Stimulated activated CD4-positive, alpha-beta T cell treated with anti-CD3 and anti-CD28 coated beads, Interleukin-2, amount 100 ng/mL, for 24 hours (primary cell): Measurements from ENCODE around the gene ARHGEF26.
"Not testable (repeated sequence)": the region's sequence is repeated elsewhere in the genome, so short reads cannot be mapped to it uniquely, and the experiment has no call there.

Experiments used
- DNase-seq, 2 donors: peaks; one replicate each; pipeline ENCODE4 v3.0.0-alpha.2; 2020

The ARHGEF26 gene

DNA sequence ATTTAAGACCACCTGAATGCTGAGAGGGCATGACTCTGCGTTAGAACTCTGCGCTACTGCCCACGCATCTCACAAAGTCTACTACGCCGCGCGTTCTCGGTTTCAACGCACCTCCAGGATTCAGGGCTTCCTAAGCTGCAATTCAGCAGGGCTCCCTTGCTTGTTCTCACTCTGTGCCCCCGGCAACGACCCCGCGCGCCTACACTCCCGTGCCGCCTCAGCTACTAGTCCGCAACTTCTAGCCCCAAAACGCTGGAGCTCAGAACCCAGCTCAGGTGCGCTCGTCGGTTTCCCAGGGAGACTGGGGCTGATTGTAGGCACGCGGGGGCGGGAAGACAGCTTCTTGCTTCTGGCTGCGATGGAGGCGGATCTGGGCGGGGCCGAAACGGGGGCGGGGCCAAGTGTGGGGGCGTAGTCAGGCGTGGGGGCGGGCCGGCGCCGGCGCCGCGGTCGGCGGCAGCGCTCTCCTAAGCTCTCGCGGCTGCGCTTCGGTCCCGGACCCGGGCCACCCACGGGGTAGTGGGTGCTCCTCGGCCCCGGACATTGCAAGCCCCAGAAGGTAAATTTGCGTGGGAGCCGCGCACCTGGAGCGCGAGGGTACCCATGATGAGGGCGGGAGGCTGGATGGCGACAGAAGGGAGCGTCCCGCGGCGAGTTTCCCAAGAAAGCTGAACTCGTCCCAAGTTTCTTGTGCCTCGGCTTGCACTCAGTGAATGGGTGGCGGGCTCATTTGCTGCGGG, at the start of gene ARHGEF26:
Gene ARHGEF26, plus strand, starts transcription at position 430 of the 740 bp plus-strand sequence. CDS start 603 bp downstream, outside the sequence.
- DNase-seq = peak; percentile 65 to 83

GRCh38 chr3:154074966-154075365, 46.2 kb upstream of the ARHGEF26 start:
- DNase-seq = no peak

GRCh38 chr3:154078672-154079071, 42.5 kb upstream of the ARHGEF26 start:
- DNase-seq = no peak

DNA sequence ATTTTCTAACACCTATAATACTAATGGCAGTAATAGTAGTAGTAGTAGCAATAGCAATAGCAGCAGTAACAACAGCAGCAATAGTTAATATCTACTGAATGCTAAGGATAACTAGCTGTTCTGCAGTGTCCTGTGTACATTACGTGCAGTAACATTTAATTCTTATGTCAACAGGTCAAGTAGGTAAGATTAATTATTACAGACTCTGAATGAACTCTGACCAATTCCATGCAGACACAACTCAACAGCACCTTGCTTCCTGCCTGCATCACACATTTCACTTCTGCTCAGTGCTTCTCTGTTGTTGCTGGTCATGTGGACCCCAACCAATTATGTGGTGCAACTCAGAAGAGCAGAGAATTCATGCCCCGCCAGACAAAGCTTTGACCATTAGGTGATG, 39.9 kb upstream of the ARHGEF26 start:
- DNase-seq = no peak

- no peak for DNase-seq
These were observed 36.1 kb upstream of the ARHGEF26 start for GRCh38 chr3:154085071-154085470.

GRCh38 chr3:154085799-154086198, 35.4 kb upstream of the ARHGEF26 start:
- no peak for DNase-seq

- no peak for DNase-seq
These were observed 34.9 kb upstream of the ARHGEF26 start for GRCh38 chr3:154086286-154086685.

- not testable (repeated sequence) for DNase-seq
These were observed 33.3 kb upstream of the ARHGEF26 start for GRCh38 chr3:154087756-154088480.

GRCh38 chr3:154089421-154090420, 31.5 kb upstream of the ARHGEF26 start:
- no peak for DNase-seq

DNA sequence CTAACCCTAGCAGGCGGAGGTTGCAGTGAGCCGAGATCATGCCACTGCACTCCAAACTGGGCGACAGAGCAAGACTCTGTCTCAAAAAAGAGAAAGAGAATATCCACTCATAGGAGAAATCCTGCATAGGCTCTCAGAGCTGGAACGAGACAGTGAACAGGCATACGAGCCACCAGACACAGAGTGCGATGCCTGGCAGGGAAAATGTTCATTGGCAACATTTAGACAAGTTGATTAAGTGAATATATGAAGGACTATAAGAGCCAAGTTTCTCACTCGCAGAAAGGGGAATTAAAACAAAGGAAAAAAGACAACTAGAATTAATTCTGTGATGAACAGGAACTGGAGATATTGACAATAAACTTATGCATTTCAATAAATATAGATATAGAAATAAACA, 27.1 kb upstream of the ARHGEF26 start:
- DNase-seq = no peak

DNA sequence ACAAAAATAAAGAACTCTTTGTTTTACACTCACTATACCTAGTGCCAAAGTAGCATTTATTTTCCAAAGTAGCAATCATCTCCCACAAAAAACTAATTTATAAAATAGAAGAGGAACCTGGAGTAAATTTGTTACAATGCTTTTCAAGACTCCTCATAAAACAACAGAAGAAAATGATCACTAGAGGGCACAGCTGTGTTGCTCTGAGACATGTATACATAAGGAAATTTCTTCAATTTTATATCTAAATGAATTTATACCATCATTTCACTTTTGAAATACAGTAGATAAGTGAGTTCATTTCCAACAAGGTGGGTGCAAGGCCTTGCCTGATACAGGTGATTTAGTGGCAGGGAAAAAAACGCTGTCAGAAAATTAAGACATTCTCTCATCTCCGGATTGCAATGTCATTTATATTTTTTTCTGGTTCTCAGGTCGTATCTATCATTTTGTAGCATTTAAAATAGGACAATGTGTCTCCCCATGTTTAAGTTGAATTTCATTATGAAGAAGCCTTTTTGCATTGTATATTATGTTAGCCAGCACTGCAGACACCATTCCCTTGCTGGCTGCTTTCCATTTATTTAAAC, 25.3 kb upstream of the ARHGEF26 start:
- DNase-seq = no peak

DNA sequence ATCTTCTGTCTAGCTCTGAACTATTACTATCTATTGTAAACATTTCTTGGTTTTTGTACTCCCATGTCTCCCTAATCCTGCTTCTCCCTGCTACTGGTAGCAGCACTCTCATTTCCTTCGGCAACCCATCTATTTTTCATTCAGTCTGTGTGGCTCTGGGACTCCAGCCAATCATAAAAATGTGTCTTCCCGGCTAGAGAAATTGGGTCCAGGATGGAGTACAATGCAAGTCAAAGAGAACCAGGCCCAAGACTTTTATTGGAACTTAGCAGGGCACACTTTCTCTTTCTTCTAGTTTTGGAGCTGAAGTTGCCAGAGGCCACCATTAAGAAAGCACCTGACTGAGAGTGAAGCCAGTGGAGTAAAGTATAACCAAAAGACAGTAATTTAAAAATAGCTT, 22.8 kb upstream of the ARHGEF26 start:
- no peak for DNase-seq

DNA sequence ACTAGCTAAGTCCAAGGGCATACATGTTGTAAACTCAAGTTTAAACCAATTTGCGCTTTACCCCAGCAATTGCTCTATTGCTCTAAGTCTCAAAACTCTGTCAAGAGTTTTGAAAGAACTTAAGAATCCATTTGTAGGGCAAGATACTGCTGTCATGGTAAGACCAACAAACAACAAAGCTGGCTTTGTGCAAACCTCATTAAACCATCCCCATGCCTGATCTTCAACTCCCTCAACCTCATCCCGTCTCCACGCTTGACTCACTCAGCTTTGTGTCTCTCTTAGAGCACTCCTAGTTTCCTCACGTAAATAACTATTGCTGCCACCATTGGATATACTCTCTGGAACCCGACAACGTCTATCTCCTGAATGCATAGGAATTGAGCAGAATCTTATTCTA, 20.6 kb upstream of the ARHGEF26 start:
- DNase-seq = no peak

GRCh38 chr3:154101250-154101649, 19.9 kb upstream of the ARHGEF26 start:
- DNase-seq = no peak

- DNase-seq = no peak
These were observed 19.0 kb upstream of the ARHGEF26 start for GRCh38 chr3:154102225-154102624.

GRCh38 chr3:154105218-154105975, 15.8 kb upstream of the ARHGEF26 start:
- no peak for DNase-seq

DNA sequence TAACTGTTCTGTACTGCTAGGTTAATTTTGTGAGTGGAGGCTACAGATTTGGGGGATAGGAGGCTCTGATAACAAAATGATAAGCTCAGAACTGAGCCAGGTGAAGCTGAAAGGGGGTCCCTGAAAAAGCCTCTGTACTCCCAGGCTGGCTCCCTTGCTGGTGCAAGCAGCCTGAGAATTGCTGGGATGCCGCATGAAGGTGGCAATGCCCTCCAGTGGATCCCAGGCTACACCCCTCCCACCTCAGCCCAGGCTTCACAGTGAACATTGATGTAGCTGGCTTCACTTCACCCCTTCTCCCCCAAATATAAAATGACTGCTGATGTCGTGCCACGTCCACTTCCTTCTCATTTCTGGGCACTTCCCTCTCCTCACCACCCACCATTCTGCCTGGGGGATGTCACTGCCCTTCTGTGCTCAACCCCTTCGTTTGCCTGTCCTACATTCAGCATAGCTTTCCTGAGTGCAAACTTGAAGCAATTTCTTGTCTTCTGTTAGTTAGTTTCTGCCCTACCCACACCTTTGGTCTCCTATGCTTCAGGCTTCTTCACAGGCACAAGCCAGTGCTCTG, 9.7 kb upstream of the ARHGEF26 start:
- DNase-seq = no peak

DNA sequence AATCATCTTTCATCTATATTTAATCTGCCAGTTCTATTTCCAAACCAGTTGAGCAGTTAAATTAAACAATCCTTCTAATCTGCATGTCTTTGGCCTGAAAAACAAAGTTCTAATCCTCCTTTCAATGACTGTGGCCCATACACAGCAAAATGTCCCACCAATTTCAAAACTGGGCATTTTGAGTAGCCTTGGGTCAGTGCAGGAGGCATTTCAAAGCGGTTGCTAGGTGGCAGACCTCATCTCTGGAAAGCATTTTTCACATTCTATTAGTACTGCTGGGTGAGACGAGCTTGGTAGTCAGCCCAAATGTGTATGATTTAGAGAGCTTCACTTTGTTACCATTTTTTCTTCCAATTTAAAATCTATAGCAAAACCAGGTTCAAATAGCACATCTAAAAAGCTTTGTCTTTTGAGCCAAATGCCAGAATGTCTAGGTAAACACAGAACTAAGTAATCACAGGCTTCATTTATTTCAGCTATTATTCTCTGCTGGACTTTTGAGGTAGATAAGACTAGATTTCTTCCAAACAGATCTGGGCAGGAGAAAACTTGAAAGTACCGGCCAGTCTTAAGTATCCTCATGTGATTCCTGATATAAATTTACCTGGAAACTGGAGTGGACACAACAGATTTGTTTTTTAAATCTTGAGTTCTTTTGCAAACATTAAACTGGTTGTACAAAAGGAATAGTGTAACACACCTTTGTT, 8.9 kb upstream of the ARHGEF26 start:
- DNase-seq = no peak

DNA sequence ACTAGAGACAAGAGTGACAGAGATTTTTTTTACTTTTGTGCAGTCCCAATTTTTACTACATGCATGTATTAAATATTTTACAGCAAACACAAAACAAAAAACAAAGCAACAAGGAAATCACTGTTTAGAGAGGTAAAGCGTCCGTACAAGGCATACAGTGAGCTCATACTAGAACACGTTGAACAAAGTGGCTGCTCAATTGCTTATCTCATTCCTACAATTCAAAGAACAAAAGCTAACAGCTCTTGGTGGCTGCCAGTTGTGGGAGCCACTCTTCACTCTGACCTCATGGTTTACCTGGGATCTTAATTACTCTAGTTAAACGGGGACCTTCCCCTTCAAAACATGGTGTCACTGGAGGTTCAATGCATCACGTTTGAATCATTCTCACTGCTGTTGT, 7.6 kb upstream of the ARHGEF26 start:
- no peak for DNase-seq

DNA sequence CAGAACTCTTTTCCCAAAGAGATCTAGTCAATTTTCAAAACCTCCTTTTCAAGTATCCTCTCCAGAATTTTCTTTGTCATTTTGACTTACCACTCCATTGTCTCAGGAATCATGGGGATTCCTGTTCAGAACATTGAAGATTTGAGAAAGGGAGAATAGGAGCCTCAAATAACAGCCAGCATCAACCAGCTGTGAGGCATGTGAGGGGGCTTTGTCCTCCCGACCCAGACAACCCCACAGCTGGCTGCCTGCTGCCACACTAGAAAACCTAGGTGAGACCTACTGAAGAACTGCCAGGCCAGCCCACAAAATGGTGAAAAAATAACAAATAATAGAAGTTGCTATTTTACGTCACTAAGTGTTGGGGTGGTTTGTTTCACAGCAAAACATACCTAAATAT, 5.9 kb upstream of the ARHGEF26 start:
- no peak for DNase-seq

DNA sequence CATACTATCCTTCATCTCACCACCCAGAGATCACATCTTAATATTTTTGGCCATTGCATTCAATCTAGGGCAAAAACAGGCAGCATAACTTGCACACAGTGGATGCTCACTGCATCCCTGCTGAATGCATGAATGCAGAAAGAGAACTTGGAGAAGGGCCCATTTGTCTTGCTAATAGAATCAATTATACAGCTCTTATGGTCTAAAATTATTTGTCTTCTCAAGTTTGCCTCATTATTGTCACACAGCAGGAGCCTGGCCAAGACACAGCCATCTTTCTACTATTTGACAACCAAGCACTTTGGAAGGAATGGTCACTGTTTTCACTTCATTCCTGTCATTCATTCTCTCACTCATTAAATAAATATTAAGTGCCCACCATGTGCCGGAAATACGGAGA, 1.2 kb upstream of the ARHGEF26 start:
- DNase-seq = no peak
